Measurements from ENCODE around the gene CNP. TPM values are rescaled to one million over a fixed set of nuclear protein-coding genes. Genes with fewer than 3 reads are reported as not detected.

Gene CNP
- total RNA-seq, 1 experiment from 2014 or later, result 144 TPM

DNA sequence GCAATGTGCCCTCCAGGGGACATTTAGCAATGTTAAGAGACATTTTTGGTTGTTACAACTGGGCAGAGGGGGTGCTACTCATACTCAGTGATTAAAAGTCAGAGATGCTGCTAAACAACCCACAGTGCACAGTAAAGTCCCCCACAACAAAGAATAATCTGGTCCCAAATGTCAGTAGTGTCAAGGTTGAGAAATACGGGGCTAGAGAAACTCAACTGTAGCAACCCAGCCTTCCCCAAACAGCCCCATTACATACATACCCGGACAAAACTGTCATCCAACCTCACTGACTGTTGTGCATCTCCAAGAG lies 30.2 kb downstream of the CNP start:
- TF ChIP-seq CTCF (IDR thresholded peaks at IDR 0.05; ENCODE audit: unreplicated experiment), result no peak
- H3K36me3 Mint-ChIP-seq (ENCODE audit: insufficient read depth, unreplicated experiment), result peaks cover 93% of the 10 kb centered on the region
- CTCF ChIA-PET, result interaction anchor here (0.5 kb wide), 1 partner anchor 161 kb away, joined by 3 read pairs; no protein-coding TSS in a partner anchor

DNA sequence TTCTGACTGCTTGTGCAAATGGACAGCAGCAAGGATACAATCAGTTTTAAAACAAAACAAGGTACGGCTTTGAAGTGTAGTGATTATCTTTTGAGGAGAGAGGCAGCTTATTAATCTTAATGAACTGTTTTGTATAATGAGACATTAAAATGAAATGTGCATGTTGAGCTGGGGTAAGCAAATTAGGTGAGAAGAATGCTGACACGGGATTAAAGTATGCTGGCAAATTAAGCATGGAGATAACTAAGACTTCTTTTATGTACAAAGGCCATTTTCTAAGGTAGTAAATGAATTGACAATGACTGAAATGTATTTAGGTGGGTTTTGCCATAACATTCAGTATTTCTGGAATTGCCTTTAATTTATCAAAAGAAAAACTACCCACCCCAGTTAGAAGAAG lies 31.9 kb downstream of the CNP start:
- no peaks in the 10 kb centered on the region for H3K27me3 Mint-ChIP-seq (ENCODE audit: unreplicated experiment)
- TF ChIP-seq CTCF (IDR thresholded peaks at IDR 0.05; ENCODE audit: unreplicated experiment), result no peak
- peaks cover 88% of the 10 kb centered on the region for H3K36me3 Mint-ChIP-seq (ENCODE audit: insufficient read depth, unreplicated experiment)
- CTCF ChIA-PET, result interaction anchor here (0.6 kb wide), 2 partner anchors 40 to 335 kb away, joined by 3 to 4 read pairs; no protein-coding TSS in a partner anchor
- no peak for DNase-seq
- peak overlapping the region; percentile 35 for H3K27ac Mint-ChIP-seq (ENCODE audit: unreplicated experiment)
- intact Hi-C loops (cut with micrococcal nuclease; ENCODE audit: unreplicated experiment), result no loop called here
- no peaks in the 10 kb centered on the region for H3K9me3 Mint-ChIP-seq (ENCODE audit: low read depth, unreplicated experiment)
- H3K4me1 Mint-ChIP-seq (ENCODE audit: low read depth, unreplicated experiment), result peaks cover 35% of the 10 kb centered on the region
- no peak overlapping the region for H3K4me3 Mint-ChIP-seq (ENCODE audit: low read depth, unreplicated experiment)
- BruUV-seq (replicated peaks), result no TSS peak

More for the DNA sequence above, 30.2 kb downstream of the CNP start:
- no peaks in the 10 kb centered on the region for H3K27me3 Mint-ChIP-seq (ENCODE audit: unreplicated experiment)
- no peaks in the 10 kb centered on the region for H3K9me3 Mint-ChIP-seq (ENCODE audit: low read depth, unreplicated experiment)
- DNase-seq, result no peak
- H3K4me3 Mint-ChIP-seq (ENCODE audit: low read depth, unreplicated experiment), result no peak overlapping the region
- intact Hi-C loops (cut with micrococcal nuclease; ENCODE audit: unreplicated experiment), result no loop called here
- peaks cover 18% of the 10 kb centered on the region for H3K4me1 Mint-ChIP-seq (ENCODE audit: low read depth, unreplicated experiment)
- BruUV-seq (replicated peaks), result no TSS peak
- no peak overlapping the region for H3K27ac Mint-ChIP-seq (ENCODE audit: unreplicated experiment)

DNA sequence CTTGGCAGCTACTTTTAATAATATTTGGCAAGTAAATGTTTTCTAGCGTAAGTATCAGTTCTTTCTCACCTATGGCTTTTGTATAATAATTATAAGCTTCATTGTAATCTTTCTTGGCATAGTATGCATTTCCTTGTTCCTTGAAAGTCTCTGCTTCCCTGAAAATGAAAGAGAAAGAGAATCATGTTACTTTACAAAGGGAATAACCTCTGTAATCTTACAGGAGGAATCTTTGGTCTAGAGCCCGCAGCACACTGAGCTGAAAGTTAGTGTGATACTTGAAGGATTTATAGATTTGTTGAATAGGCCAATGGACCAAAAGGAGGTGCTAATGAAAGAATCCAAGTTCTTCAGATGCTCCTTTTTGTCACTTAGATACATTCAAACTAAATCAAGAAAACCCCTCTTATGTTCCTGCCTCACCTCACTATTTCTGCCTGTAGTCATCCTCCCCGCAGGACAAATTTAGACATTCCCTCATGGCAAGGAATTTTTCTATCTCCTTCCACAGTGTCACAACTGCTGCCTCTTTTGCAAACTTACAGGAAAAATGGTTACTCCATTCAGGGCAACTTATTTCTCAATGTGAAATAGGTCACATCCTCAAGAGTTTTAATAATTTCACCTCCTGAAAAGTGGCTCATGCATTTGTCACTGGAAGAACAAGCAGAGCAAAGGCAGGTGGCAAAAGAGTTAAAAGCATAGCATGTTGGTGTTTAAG lies 34.0 kb downstream of the CNP start:
- no peak for TF ChIP-seq CTCF (IDR thresholded peaks at IDR 0.05; ENCODE audit: unreplicated experiment)
- intact Hi-C loops (cut with micrococcal nuclease; ENCODE audit: unreplicated experiment), result no loop called here
- Mint-ChIP-seq H3K9me3 (ENCODE audit: low read depth, unreplicated experiment) (no peaks in the 10 kb centered on the region), H3K27me3 (ENCODE audit: unreplicated experiment) (no peaks in the 10 kb centered on the region), H3K27ac (ENCODE audit: unreplicated experiment) (peak overlapping the region; percentile 29), H3K4me3 (ENCODE audit: low read depth, unreplicated experiment) (peak overlapping the region; percentile 1), H3K4me1 (ENCODE audit: low read depth, unreplicated experiment) (peaks cover 55% of the 10 kb centered on the region), H3K36me3 (ENCODE audit: insufficient read depth, unreplicated experiment) (peaks cover 69% of the 10 kb centered on the region)
- CTCF ChIA-PET, result interaction anchor here (0.7 to 5.8 kb wide), 4 partner anchors 9 to 19 kb away, joined by 3 to 38 read pairs (median 4); partner anchors contain the start of genes DNAJC7 and NKIRAS2
- DNase-seq, result no peak
- no TSS peak for BruUV-seq (replicated peaks)

DNA sequence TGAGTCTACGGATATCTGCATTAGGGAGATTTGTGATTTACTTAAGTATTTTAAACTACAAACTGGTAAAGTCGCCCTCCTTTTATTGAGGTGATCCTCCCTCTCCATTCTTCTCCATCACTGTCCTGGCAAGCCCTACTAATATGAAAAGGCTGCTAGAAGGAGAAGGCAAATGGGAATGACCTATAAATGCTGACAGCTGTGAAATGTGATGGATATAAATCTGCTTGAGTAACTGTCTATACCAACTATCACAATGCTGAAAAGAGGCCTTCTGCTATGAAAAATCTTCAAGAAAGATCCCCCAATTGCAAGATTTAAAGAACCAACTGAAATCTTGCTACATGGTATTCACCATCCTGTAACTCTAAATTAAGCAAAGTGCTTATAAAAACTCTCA lies 35.1 kb downstream of the CNP start:
- Mint-ChIP-seq H3K4me3 (ENCODE audit: low read depth, unreplicated experiment) (peak overlapping the region; percentile 70), H3K27me3 (ENCODE audit: unreplicated experiment) (no peaks in the 10 kb centered on the region), H3K27ac (ENCODE audit: unreplicated experiment) (peak overlapping the region; percentile 88), H3K9me3 (ENCODE audit: low read depth, unreplicated experiment) (no peaks in the 10 kb centered on the region), H3K4me1 (ENCODE audit: low read depth, unreplicated experiment) (peaks cover 56% of the 10 kb centered on the region), H3K36me3 (ENCODE audit: insufficient read depth, unreplicated experiment) (peaks cover 58% of the 10 kb centered on the region)
- no peak for DNase-seq
- BruUV-seq (replicated peaks), result no TSS peak
- CTCF ChIA-PET, result interaction anchor here (1.5 to 5.8 kb wide), 2 partner anchors 12 to 15 kb away, joined by 3 to 38 read pairs; partner anchors contain the start of gene DNAJC7
- intact Hi-C loops (cut with micrococcal nuclease; ENCODE audit: unreplicated experiment), result no loop called here
- no peak for TF ChIP-seq CTCF (IDR thresholded peaks at IDR 0.05; ENCODE audit: unreplicated experiment)

Data from Calu3 (cell line).